Hindlimb muscle (tissue), 1 donor: ENCODE data around the gene FRMD6. TPM values are rescaled to one million over a fixed set of nuclear protein-coding genes. Genes with fewer than 3 reads are reported as not detected.

Source experiments
- DNase-seq: peaks from one replicate; pipeline ENCODE4 v3.0.0-alpha.2; 2013
- polyA plus RNA-seq: library from polyadenylated mRNA; unstranded; fragments of 120-200 nt; gene quantifications from one replicate; pipeline ENCODE4 v1.2.1, GENCODE V29; 2013; ENCODE audit not compliant: insufficient read length

The FRMD6 gene
- polyA plus RNA-seq, 1 donor = 25.7 TPM

DNA sequence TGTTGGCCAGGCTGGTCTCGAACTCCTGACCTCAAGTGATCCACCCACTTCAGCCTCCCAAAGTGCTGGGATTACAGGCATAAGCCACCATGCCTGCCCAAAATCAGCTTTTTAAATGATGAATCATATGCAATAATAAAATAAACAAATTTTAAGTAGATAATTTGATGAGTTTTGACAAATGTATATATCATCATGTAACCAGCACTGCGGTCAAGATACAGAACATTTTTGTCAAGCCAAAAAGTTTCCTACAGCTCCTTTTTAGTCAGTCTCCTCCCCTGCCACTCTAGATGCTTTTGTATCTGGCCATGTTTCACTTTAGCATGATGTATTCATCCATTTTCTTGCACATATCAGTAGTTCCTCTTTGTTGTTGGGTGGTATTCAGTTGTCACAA lies 17.2 kb downstream of the FRMD6 start:
- no peak for DNase-seq

DNA sequence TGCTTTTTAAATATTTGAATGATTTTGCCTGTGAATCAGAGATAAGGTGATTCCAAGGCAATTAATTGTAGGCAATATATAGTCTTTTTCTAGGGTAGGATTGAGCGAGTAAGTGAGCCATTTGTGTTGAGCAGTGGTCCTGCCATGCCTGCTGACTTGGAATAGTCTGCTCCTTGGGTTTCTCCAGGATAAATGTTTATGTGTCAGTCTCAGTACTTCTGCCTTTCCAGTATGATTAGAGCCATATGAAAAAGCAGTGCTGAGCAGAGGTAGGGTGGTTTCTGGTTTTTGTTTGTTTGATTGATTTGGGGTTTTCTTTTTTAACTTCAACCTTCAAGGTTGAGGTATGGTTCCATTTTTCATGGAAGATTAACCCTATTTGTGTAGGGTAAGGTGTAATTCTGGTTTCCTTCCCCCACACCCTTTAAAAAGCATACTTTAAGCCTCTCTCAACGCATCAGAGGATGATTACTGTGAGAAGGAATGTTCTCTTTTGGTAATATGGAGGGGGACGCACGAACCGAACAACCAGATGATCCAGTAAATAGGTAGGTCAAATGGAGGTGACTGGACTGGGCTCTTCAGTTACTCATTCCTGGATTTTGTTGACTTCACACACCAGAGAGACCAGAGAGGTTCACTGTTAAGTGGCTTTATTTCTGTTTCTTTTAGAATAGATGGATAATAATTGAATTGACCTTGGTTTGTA lies 22.7 kb downstream of the FRMD6 start:
- no peak for DNase-seq

DNA sequence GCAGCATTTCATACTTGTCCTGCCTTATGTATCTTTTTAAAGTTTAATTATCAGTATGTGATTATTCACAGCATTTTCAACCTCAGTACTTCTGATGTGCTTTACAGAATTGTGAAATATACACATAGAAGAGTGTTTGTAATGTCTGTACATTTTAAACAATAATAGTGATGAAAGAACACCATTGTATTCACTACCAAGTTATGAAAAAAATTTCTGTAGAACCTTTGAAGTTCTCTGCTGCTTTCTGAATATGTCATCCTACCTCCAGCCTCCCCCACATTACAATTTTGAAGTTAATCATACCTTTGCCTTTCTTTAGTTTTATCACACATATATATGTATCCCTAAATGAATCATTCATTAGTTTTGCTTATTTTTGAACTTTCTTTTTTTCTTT lies 24.8 kb downstream of the FRMD6 start:
- no peak for DNase-seq

DNA sequence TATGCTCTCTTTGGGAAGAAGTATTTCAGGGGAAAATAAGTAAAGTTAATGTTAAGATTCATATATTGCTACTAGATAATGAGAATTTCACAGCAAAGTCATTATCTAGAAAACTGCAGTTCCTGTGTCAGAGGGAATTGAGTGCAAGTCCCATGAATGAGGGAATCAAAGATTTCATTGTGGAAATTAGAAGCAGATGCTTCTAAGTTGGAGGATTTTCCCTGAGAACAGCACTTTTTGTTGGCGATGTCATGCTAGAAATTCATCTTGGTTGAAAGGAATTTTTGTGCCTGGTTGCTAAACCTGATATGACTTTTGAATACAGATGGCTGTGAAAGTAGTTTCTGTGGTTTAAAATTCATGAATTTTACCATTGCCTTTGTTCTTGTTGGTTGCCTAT lies 25.6 kb downstream of the FRMD6 start:
- DNase-seq = peak; percentile 48

DNA sequence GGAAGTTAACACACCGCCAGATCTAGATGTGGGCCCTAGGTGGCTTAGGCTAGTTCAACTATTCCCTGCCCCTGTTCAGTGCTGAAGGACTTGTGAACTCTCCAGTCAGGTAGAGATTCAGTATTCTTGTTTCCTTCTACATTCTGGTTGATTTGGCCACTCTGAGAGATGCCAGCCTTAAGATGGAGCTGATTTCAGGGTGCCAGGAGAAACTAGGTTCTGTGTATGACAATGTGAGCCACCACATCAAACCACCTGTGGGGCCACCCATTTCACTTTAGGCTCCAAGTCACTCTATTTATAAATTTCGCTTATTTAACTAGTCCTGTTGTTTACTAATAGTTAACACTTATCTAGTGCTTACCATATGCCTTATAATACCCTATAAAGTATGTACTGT lies 26.0 kb downstream of the FRMD6 start:
- no peak for DNase-seq

DNA sequence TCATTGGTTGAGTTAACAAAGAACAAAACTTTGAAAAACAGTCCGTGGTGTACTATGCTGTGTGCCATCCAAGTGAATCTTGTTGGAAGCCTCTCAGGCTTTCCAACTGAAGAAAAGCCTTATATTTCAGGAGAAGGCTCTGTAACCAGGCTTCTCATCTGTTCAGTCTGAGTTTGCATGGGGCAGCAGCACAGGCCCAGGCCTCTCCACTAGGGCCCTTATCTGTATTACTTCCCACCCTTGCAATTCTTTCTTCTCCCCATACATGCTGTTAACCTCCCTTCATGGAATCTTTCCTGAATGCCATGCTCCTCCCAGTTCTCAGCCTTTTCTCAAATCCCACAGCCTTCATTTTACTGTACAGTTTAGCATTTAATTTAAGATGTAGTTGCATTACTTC lies 28.3 kb downstream of the FRMD6 start:
- no peak for DNase-seq

DNA sequence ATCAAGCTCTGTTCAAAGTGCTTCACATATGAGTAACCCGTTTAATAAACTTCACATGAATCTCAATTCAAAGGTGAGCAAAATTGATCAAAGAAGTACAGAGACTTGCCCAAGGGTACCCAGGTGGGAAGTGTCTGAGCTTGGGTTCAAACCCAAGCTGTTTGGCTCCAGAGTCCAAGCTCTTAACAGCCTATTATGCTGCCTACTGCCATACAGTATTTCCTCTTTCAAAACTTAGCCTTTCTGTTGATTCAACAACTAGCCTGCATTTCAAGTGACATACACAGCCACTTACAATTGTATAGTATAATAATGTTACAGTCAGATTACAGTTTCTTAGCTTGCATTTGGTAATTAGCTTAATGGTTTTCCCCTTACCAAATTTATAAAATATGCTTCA lies 29.7 kb downstream of the FRMD6 start:
- DNase-seq = no peak

DNA sequence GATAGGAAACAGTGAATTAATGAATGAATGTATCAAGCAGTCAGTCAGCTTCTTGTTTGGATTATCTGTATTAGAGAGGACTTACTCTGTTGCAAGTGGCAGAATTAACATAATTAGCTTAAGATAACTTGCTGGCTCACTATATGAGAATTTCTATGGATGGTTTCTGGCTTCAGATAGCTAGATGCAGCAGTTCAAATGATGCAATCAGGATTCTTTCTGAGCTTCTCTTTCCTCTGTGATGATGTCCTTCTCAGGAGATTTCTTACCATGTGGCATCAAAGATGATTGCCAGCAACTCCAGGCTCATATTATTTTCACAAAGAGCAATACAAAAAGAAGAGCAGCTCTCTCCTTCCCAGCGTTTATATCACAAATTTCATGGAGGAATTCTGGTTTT lies 30.7 kb downstream of the FRMD6 start:
- no peak for DNase-seq

DNA sequence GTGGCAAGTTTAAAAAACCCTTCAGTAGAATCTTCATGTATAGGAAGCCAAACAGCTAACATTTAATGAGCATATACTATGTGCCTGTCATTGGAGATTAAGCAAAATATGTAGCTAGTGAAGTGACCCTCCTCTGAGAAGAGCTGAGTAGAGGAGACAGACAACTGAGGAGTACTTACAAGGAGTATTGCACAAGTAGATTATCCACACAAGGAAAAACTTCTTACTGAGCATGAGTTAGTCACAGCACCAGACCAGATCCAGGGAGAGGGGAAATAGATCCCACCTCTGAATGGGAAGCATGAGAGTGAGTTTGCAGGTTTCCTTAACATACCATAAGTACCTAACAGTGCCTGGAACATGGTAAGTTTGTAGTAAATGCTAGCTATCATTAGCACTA lies 33.0 kb downstream of the FRMD6 start:
- DNase-seq = no peak

DNA sequence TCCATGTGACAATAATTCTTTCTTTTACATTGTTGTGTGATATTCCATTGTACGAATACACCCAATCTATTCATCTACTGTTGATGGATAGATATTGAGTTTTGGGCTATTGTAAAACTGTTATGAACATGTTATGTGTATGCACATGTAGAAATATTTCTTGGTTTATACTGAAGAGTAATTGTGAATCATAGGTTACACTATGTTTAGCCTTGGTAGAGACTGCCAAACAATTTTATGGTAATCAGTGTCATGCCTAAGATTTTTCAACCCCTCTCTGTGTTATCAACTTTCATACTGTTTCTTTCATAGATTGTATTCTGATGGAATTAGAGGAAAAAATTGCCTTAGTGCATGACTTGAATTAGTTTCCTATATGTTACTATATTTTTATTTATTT lies 39.5 kb downstream of the FRMD6 start:
- no peak for DNase-seq

DNA sequence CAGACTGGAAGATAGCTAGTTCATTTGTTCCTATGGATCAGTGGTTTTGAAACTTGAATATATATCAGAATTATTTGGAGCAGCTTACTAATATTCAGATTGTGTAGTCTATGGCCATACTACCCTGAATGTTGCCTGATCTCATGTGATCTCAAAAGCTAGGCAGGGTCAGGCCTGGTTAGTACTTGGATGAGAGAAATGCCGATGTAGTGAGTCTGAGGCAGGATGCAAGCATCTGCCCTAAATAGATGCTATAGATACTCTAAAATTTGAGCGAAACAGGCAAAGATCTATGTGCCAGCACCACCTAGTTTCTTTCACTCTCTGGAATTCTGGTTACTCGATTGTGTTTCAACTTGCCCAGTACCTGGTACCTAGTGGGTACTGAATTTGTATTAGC lies 40.9 kb downstream of the FRMD6 start:
- DNase-seq = no peak

DNA sequence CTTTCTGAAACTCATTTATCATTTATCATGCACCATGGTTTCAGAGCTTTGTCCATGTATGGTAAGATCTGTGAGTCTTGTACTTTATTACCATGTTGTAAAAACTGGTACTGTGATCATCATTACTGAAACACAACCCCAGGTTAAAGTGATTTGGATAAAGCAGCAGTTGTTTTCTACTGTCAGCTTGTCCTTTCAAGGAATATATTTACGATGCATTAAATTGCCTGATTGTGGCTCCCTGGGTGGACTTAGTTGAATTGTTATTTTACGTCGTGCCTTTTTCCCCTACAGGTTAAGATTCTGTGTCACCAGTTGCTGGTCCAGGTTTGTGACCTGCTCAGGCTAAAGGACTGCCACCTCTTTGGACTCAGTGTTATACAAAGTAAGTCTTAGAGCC lies 46.1 kb downstream of the FRMD6 start:
- DNase-seq = no peak

DNA sequence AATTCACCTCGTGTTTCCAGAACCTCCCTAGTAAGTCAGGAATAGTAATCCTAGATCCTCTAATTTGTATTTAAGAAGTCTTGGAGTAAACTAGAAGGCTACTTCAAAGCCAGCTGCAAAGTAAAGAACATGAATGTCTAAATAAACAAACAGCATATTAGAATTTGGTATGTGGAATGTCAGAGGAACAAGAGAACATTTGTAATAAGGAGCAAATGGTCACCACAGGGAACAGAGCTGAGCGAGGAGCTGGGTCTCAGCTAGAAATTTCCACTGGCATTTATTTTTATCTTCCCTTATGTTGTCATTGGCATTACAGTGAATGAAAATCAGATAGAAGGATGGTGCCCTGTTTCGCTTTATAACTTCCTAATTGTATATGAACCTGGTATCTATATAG lies 50.2 kb downstream of the FRMD6 start:
- no peak for DNase-seq

DNA sequence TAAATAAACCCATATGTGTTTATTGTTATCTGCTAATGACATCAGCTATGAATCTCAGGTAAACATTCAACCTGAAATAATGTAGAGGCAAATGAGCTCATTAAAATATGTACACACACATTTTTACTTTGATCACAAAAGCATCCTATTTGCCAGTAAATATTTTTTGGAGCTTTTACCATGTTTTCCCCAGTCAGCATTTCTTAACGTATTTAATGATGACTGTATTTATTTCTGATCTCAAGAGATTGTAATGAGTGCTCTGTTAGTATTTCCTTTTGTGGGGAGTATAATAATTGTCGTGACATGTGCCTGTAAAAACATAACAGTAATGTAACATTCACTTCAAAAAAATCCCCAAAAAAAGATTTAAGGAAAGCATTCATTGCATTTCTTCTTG lies 52.1 kb downstream of the FRMD6 start:
- no peak for DNase-seq

DNA sequence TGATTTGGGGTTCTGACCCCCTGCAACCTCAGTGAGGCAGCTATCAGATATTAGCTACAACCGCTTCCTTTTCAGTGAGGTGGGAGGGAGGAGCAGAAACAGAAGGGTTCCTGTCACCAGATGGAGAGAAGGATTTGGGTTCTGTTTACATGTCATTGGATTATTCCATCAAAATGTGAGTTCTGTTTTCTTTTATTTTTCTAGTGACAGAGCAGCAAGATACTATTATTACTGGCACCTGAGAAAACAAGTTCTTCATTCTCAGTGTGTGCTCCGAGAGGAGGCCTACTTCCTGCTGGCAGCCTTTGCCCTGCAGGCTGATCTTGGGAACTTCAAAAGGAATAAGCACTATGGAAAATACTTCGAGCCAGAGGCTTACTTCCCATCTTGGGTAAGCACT lies 52.8 kb downstream of the FRMD6 start:
- no peak for DNase-seq

DNA sequence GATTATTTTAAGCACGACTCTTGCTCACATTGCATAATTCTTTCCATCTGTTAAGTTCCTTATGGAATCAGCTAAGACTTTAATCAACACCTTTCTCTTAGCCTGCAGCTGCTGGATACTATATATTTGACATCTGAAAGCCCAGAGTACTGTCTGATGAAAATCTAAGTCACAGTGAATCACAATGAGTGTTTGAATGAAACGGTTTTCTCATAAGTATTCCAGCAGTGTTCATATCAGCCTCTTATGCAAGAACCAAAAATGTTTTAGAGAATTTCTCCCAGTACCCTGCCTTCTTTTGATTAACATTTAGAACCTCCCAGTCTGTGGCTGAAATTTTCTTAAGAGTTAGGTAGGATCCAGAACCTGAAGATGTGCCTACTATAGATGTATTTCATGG lies 55.6 kb downstream of the FRMD6 start:
- no peak for DNase-seq

DNA sequence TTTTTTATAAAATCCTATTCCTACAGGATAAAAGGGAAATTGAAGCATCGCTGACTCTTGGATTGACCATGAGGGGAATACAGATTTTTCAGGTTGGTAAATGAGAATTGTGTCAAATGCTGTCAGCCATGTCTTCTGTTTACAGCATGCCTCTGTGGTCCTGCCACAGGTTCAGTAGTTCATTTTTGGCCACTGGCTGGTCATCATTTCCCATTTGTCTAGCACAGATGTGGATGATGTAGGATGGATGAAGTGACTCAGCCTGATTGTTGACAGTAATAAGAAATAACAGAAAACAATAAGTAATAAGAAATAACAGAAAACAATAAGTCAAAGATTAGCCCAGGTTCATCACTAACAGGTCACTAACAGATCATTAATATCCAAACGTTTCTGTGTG lies 59.8 kb downstream of the FRMD6 start:
- DNase-seq = no peak

DNA sequence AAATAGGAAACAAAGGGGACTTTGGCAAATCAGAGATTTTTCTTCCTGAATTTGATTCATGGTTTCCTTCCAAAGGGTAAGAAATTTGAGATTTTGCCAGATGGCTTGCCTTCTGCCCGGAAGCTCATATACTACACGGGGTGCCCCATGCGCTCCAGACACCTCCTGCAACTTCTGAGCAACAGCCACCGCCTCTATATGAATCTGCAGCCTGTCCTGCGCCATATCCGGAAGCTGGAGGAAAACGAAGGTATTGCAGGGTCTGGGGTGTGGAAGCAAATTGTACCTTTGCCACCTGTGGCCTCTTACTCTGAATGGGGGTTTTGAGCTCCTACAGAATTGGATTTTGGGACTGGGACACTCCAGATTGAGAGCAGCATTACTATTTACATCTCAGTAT lies 63.5 kb downstream of the FRMD6 start:
- DNase-seq = no peak

DNA sequence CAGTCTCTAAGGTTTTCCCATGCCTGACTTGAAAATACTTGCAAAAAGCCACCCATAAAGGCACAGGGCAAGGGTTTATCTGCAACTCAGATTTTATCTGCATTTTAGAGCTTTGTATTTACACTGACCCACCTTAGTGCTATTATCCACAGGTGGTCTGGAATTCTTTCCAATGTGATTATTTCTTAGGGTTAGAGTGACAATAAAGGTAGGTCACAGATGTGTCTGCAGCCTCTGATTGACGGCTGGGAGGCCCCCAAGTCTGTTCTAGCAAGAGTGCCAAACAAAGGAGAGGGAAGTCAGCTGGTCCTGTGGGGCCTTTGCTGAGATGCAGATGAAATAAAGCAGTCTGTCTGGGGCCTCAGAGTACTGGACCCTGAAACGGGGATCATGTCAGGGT lies 64.0 kb downstream of the FRMD6 start:
- DNase-seq = no peak

DNA sequence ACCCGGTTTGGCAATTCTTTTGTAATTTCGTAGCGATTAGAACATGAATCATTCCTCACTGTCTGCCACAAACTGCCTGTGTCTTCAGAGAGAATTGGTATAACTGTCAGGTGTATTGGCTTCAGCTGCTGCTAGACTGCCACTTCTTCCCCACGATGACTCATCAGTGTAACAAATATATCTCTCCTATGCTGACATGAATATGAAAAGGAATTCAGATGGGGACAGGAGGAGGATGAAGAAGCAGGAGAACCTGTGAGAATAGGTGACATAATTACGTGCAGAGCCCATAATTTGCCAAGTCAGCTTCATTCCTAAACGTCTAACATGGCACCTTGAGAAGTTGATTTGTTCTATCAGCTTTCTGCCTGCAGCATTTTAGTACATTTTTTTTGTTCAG lies 64.9 kb downstream of the FRMD6 start:
- no peak for DNase-seq

DNA sequence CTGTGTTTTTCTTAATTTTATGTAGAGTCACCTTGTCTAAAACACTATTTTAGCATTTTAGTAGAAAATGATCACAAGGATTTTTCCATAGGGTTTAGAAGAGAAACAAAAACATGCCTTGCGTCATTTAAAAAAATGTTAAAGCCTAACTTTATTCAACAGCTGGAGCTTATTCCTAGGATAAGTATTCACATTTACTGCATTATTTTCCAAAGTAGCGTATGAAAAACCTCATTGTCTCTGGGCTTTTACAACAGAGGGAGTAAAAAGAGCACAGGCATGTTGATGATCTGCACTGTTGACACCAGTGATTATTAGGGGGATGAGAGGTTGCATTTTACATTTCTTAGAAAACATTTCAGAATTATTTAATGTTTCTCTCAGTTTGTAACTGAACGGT lies 66.1 kb downstream of the FRMD6 start:
- no peak for DNase-seq

DNA sequence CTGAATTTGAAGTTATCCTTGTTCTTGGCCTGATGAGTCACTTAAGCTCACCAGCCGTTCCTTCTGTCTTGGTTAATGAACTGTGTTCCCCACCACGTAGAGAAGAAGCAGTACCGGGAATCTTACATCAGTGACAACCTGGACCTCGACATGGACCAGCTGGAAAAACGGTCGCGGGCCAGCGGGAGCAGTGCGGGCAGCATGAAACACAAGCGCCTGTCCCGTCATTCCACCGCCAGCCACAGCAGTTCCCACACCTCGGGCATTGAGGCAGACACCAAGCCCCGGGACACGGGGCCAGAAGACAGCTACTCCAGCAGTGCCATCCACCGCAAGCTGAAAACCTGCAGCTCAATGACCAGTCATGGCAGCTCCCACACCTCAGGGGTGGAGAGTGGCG lies 68.2 kb downstream of the FRMD6 start:
- DNase-seq = no peak

DNA sequence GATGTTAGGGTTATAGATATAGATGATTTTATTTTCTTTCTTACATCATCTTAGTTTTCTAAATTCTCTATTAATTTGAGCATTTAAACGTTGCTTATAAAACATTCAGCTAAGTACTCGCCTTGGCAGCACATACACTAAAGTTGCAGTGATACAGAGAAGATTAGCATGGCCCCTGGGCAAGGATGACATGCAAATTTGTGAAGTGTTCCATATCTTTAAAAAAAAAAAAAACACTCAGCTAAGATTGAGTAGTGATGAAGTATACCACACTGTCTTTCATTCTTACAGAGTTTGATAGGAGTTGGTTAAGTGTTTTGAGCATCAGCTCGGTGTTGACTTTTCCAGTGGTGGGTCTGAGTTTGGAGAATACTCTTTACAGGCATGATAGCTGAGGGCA lies 72.3 kb downstream of the FRMD6 start:
- DNase-seq = no peak

DNA sequence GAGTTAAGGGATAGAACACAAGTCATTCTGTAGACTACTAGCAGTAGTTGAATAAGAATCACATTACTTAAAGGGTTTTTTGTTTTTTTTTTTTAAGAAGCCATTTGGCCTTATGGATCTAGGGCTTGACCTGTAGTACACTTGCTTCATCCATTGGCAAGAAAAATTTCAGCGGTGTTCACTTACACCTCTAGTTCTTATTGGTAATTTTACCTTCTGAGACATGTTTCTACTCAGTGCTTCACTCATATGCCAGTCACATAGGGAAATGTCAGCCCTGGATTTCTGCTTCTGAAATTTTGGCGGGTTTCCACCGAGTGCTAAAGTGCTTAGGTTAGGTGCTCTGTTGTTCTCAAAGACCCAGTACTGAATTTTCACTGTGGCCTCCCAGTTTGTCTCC lies 72.9 kb downstream of the FRMD6 start:
- no peak for DNase-seq

DNA sequence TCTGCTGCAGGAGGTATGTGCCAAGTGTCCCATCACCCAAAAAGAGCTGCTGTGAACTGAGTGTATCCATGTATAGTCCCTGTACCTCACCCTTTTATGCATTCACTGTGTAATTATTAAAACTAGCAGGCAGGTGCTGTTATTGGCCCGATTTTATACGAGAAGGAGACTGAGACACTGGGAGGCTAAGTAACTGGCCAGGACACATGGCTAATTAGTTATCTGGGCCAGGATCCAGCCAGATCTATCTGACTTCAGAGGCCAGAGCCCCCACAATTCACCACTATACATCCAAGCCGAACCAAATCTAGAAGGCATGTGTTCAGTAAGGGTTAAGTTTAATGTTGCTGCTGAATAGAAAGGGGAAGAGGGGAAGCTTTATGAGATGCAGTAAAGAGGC lies 73.4 kb downstream of the FRMD6 start:
- DNase-seq = no peak
